Pancreas (tissue), 10 donors: ENCODE measurements around the gene CYB5RL. TPM values are rescaled to one million over a fixed set of nuclear protein-coding genes. Genes with fewer than 3 reads are reported as not detected.
A peak's percentile ranks its signal among the peaks of the same experiment; 100 is the strongest.

Experiments used
- ATAC-seq, 4 donors: fragments of 200-7000 bp; cut with Tn5 transposase; one replicate each; pipeline versions ENCODE4 v1.8.0 to v1.9.1; 2020; ENCODE audit warnings: mild to moderate bottlenecking in 4 of 4, moderate library complexity in 4 of 4
- DNase-seq, 6 donors: peaks; one replicate each; pipeline ENCODE4 v3.0.0-alpha.2; 2020
- FAIRE-seq: peaks from 2 replicates; lab custom pipeline; 2012; peaks lifted over from hg19 to GRCh38; lab: Jason Lieb, UNC
- H3K27ac ChIP-seq, 4 donors: fragments of 200-600 bp; sonication (generic); 1 replicate in 3 of 4; 2 replicates in 1 of 4; pipeline versions ENCODE4 v1.5.0 to v1.8.0; 2020
- H3K27me3 ChIP-seq, 4 donors: fragments of 200-600 bp; one replicate each; pipeline ENCODE4 v1.8.0; 2021
- H3K36me3 ChIP-seq, 3 donors: fragments of 200-600 bp; sonication (generic) in 1 of 3; one replicate each; pipeline versions ENCODE4 v1.5.0 to v1.8.0; 2020 to 2021
- H3K4me1 ChIP-seq, 3 donors: fragments of 200-600 bp; one replicate each; pipeline ENCODE4 v1.8.0; 2021
- H3K4me3 ChIP-seq, 4 donors: fragments of 200-600 bp; sonication (generic) in 2 of 4; one replicate each; pipeline versions ENCODE4 v1.5.0 to v1.8.0; 2020 to 2021
- H3K9me3 ChIP-seq, 4 donors: fragments of 200-600 bp; one replicate each; pipeline ENCODE4 v1.8.0; 2021
- CTCF ChIP-seq, 4 donors: fragments of 200-600 bp; sonication (generic) in 3 of 4; IDR thresholded peaks; one replicate each; pipeline versions ENCODE4 v1.5.0 to v1.8.0; 2021; ENCODE audit warnings: antibody characterized with exemption in 4 of 4
- WGBS, 2 donors: extraction: QIAGEN DNeasy Blood & Tissue Kit; methylation state at CpG; one replicate each; pipeline ENCODE4 v1.1.7; 2013; 5-methylcytosine and 5-hydroxymethylcytosine counted together
- intact Hi-C, 3 donors: fragments of 100-400 bp; cut with DNase I; formaldehyde crosslinking; loops; one replicate each; pipeline versions ENCODE4 v1.11.1 to v1.14.2; 2022
- polyA plus RNA-seq, 2 donors: library from polyadenylated mRNA; stranded (reverse); fragments of 200-250 nt; gene quantifications; one replicate each; pipeline ENCODE4 v1.2.3, GENCODE V29; 2013
- total RNA-seq, 6 donors: library from RNA; stranded (reverse); fragmentation: NEBNext Ultra II Directional in 4 of 6; extraction: Animal tissue kit (Norgen Biotek cat#: 25700) in 4 of 6; gene quantifications; one replicate each; pipeline versions ENCODE4 v1.2.1 to v1.2.4, GENCODE V29; 2021 to 2023
- donor health status: healthy with polysubstance abuse.
- donor health status: DM: no; HTN: no; CAD: no; lungs with moderate emphysema.
- donor health status: DM: no; HTN: no; CAD: no.
- donor health status: control.
- donor health status: control.
- donor health status: Bipolar disorder and iron deficiency.
- donor health status: DM: yes; HTN: yes; CAD: no.
- donor health status: DM: no; HTN: no; CAD: no.
- donor health status: DM: no; HTN: no; CAD: no.
- donor health status: DM: yes; HTN: yes; CAD: no.

The CYB5RL gene
- total and polyA plus RNA-seq, 8 donors, result 3.2 to 9.1 (median 4.3) TPM

- Histone ChIP-seq H3K4me1 (no peaks in the 10 kb centered on the region), H3K36me3 (peaks cover 0 to 8% (median 0%) of the 10 kb centered on the region in 3 donors), H3K4me3 (no peak overlapping the region), H3K9me3 (no peaks in the 10 kb centered on the region), H3K27ac (no peak overlapping the region), H3K27me3 (no peaks in the 10 kb centered on the region)
- DNase-seq, result no peak
- no peak for ATAC-seq
- FAIRE-seq, result no peak
- intact Hi-C loops, result no loop called here
- TF ChIP-seq CTCF (IDR thresholded peaks at IDR 0.05), result no peak
- WGBS, 2 donors, result 86 to 89% methylated on average over 10 of the region's 10 CpGs
These were observed 39.8 kb upstream of the CYB5RL start for GRCh38 chr1:54239631-54240031.

- TF ChIP-seq CTCF (IDR thresholded peaks at IDR 0.05), result no peak
- Histone ChIP-seq H3K4me1 (no peaks in the 10 kb centered on the region), H3K36me3 (peaks cover 0 to 8% (median 0%) of the 10 kb centered on the region in 3 donors), H3K4me3 (no peak overlapping the region), H3K27ac (no peak overlapping the region), H3K27me3 (no peaks in the 10 kb centered on the region), H3K9me3 (no peaks in the 10 kb centered on the region)
- ATAC-seq, result no peak
- FAIRE-seq, result no peak
- no peak for DNase-seq
- 86 to 89% methylated on average over 5 of the region's 5 CpGs for WGBS, 2 donors
- intact Hi-C loops, result no loop called here
These were observed 39.2 kb upstream of the CYB5RL start for GRCh38 chr1:54239035-54239383.

GRCh38 chr1:54238353-54239034 is 38.7 kb upstream of the CYB5RL start:
- FAIRE-seq (no peak), ATAC-seq (peak in 1 of 4 donors; percentile 32), DNase-seq (no peak)
- H3K9me3 ChIP-seq, result no peaks in the 10 kb centered on the region
- no peaks in the 10 kb centered on the region for H3K27me3 ChIP-seq
- 88 to 91% methylated on average over 12 of the region's 12 CpGs for WGBS, 2 donors
- H3K4me1 ChIP-seq, result no peaks in the 10 kb centered on the region
- intact Hi-C loops, result no loop called here
- H3K27ac ChIP-seq, result no peak overlapping the region
- no peak overlapping the region for H3K4me3 ChIP-seq
- no peak for TF ChIP-seq CTCF (IDR thresholded peaks at IDR 0.05)
- H3K36me3 ChIP-seq, result peaks cover 0 to 5% (median 0%) of the 10 kb centered on the region in 3 donors

- no peak for DNase-seq
- 91 to 92% methylated on average over 10 of the region's 10 CpGs for WGBS, 2 donors
- no peak for FAIRE-seq
These were observed 37.8 kb upstream of the CYB5RL start for GRCh38 chr1:54237586-54237985.

More at GRCh38 chr1:54237586-54237985, 37.8 kb upstream of the CYB5RL start:
- H3K27me3 ChIP-seq, result no peaks in the 10 kb centered on the region
- peaks cover 0 to 5% (median 0%) of the 10 kb centered on the region in 3 donors for H3K36me3 ChIP-seq
- no peak overlapping the region for H3K4me3 ChIP-seq
- ATAC-seq, result no peak
- H3K4me1 ChIP-seq, result no peaks in the 10 kb centered on the region
- no peak for TF ChIP-seq CTCF (IDR thresholded peaks at IDR 0.05)
- no peaks in the 10 kb centered on the region for H3K9me3 ChIP-seq
- intact Hi-C loops, result no loop called here
- no peak overlapping the region for H3K27ac ChIP-seq
